ENCODE data around the gene HDAC7.
"Not testable (repeated sequence)": the region's sequence is repeated elsewhere in the genome, so short reads cannot be mapped to it uniquely, and the experiment has no call there.

HDAC7 gene

GRCh38 chr12:47848853-47849252 lies 29.1 kb upstream of the HDAC7 start:
- FAIRE-seq: no peak

- no peak for FAIRE-seq
Measured at GRCh38 chr12:47846294-47846996, 26.7 kb upstream of the HDAC7 start.

- FAIRE-seq: no peak
Measured at GRCh38 chr12:47845081-47845480, 25.4 kb upstream of the HDAC7 start.

- FAIRE-seq: no peak
Measured at GRCh38 chr12:47844264-47845019, 24.7 kb upstream of the HDAC7 start.

GRCh38 chr12:47843226-47843980 lies 23.7 kb upstream of the HDAC7 start:
- FAIRE-seq: no peak

GRCh38 chr12:47842543-47842942 lies 22.8 kb upstream of the HDAC7 start:
- not testable (repeated sequence) for FAIRE-seq

- no peak for FAIRE-seq
Measured at GRCh38 chr12:47841910-47842309, 22.2 kb upstream of the HDAC7 start.

- FAIRE-seq: no peak
Measured at GRCh38 chr12:47841501-47841900, 21.8 kb upstream of the HDAC7 start.

GRCh38 chr12:47840571-47840970 lies 20.9 kb upstream of the HDAC7 start:
- no peak for FAIRE-seq

GRCh38 chr12:47839214-47839876 lies 19.6 kb upstream of the HDAC7 start:
- no peak for FAIRE-seq

- FAIRE-seq: no peak
Measured at GRCh38 chr12:47838286-47838931, 18.7 kb upstream of the HDAC7 start.

GRCh38 chr12:47837190-47838171 lies 17.8 kb upstream of the HDAC7 start:
- FAIRE-seq: no peak

GRCh38 chr12:47835831-47836155 lies 16.1 kb upstream of the HDAC7 start:
- no peak for FAIRE-seq

GRCh38 chr12:47835006-47835830 lies 15.5 kb upstream of the HDAC7 start:
- no peak for FAIRE-seq

GRCh38 chr12:47834199-47834903 lies 14.6 kb upstream of the HDAC7 start:
- no peak for FAIRE-seq

- no peak for FAIRE-seq
Measured at GRCh38 chr12:47833591-47834012, 13.9 kb upstream of the HDAC7 start.

GRCh38 chr12:47832263-47832933 lies 12.7 kb upstream of the HDAC7 start:
- no peak for FAIRE-seq

- FAIRE-seq: no peak
Measured at GRCh38 chr12:47829584-47829983, 9.9 kb upstream of the HDAC7 start.

GRCh38 chr12:47828976-47829482 lies 9.3 kb upstream of the HDAC7 start:
- FAIRE-seq: no peak

Data from TTC549 (cell line).